Effector CD4-positive, alpha-beta T cell (primary cell): ENCODE measurements around the gene GBE1.
"Not testable (repeated sequence)": the region's sequence is repeated elsewhere in the genome, so short reads cannot be mapped to it uniquely, and the experiment has no call there.

ENCODE experiments used
- DNase-seq: peaks from one replicate; pipeline ENCODE4 v3.0.0-alpha.2; 2020

Gene GBE1

GRCh38 chr3:81752604-81753003, 8.8 kb downstream of the GBE1 start:
- DNase-seq = no peak

GRCh38 chr3:81749265-81749664, 12.2 kb downstream of the GBE1 start:
- DNase-seq = no peak

GRCh38 chr3:81747280-81747679, 14.2 kb downstream of the GBE1 start:
- DNase-seq = not testable (repeated sequence)

GRCh38 chr3:81744366-81744765, 17.1 kb downstream of the GBE1 start:
- DNase-seq = no peak

GRCh38 chr3:81743096-81744025, 18.1 kb downstream of the GBE1 start:
- DNase-seq = no peak

- DNase-seq = no peak
Measured at GRCh38 chr3:81742581-81742980, 18.9 kb downstream of the GBE1 start.

GRCh38 chr3:81741216-81741615, 20.2 kb downstream of the GBE1 start:
- no peak for DNase-seq

- DNase-seq = no peak
Measured at GRCh38 chr3:81740731-81741130, 20.7 kb downstream of the GBE1 start.

- DNase-seq = no peak
Measured at GRCh38 chr3:81735334-81735733, 26.1 kb downstream of the GBE1 start.

- DNase-seq = no peak
Measured at GRCh38 chr3:81734742-81735141, 26.7 kb downstream of the GBE1 start.

- no peak for DNase-seq
Measured at GRCh38 chr3:81732642-81733041, 28.8 kb downstream of the GBE1 start.

- no peak for DNase-seq
Measured at GRCh38 chr3:81728766-81729544, 32.5 kb downstream of the GBE1 start.

- no peak for DNase-seq
Measured at GRCh38 chr3:81726735-81727134, 34.7 kb downstream of the GBE1 start.

GRCh38 chr3:81726132-81726531, 35.3 kb downstream of the GBE1 start:
- no peak for DNase-seq

- no peak for DNase-seq
Measured at GRCh38 chr3:81723732-81724313, 37.6 kb downstream of the GBE1 start.

- no peak for DNase-seq
Measured at GRCh38 chr3:81718311-81718710, 43.1 kb downstream of the GBE1 start.

GRCh38 chr3:81716870-81717509, 44.5 kb downstream of the GBE1 start:
- DNase-seq = no peak

GRCh38 chr3:81713031-81713430, 48.4 kb downstream of the GBE1 start:
- no peak for DNase-seq

- DNase-seq = no peak
Measured at GRCh38 chr3:81709606-81710005, 51.8 kb downstream of the GBE1 start.

GRCh38 chr3:81707996-81708395, 53.4 kb downstream of the GBE1 start:
- DNase-seq = no peak

- DNase-seq = no peak
Measured at GRCh38 chr3:81702126-81702525, 59.3 kb downstream of the GBE1 start.

GRCh38 chr3:81699536-81700320, 61.7 kb downstream of the GBE1 start:
- DNase-seq = no peak
